Ectodermal cell (in vitro differentiated cells): ENCODE results near the gene OR4C5. TPM values are rescaled to one million over a fixed set of nuclear protein-coding genes. Genes with fewer than 3 reads are reported as not detected.
"Not testable (repeated sequence)": the region's sequence is repeated elsewhere in the genome, so short reads cannot be mapped to it uniquely, and the experiment has no call there.

Experiments used
- H3K27ac ChIP-seq: 2 replicates; pipeline ENCODE4 v1.7.0; 2013; ENCODE audit warnings: mild to moderate bottlenecking, low read depth, low read length; ENCODE audit not compliant: insufficient read depth, poor library complexity, severe bottlenecking
- H3K27me3 ChIP-seq: 2 replicates; pipeline ENCODE4 v1.7.0; 2013; ENCODE audit warnings: mild to moderate bottlenecking, low read length; ENCODE audit not compliant: insufficient read depth, control insufficient read depth, poor library complexity, severe bottlenecking
- H3K36me3 ChIP-seq: one replicate; pipeline ENCODE4 v1.7.0; 2013; ENCODE audit warnings: low read length; ENCODE audit not compliant: control insufficient read depth, insufficient read depth
- H3K4me1 ChIP-seq: one replicate; pipeline ENCODE4 v1.7.0; 2013; ENCODE audit warnings: low read length; ENCODE audit not compliant: control insufficient read depth, insufficient read depth
- H3K4me3 ChIP-seq: 2 replicates; pipeline ENCODE4 v1.7.0; 2013; ENCODE audit warnings: low read depth, low read length, control low read depth; ENCODE audit not compliant: insufficient read depth
- H3K9me3 ChIP-seq: 2 replicates; pipeline ENCODE4 v1.7.0; 2013; ENCODE audit warnings: mild to moderate bottlenecking, low read length, moderate library complexity; ENCODE audit not compliant: control insufficient read depth
- WGBS, 2 experiments: methylation state at CpG; one replicate each; pipeline ENCODE4 v1.1.7; 2013; ENCODE audit warnings: missing lambda C conversion rate in 2 of 2; 5-methylcytosine and 5-hydroxymethylcytosine counted together
- polyA plus RNA-seq, 4 experiments: library from polyadenylated mRNA; stranded (reverse); fragments of 50-300 nt; gene quantifications; one replicate each; pipeline ENCODE4 v1.2.3, GENCODE V29; 2013

Gene OR4C5
- polyA plus RNA-seq (2013, experiment 1 of 4), result not detected
- polyA plus RNA-seq (2013, experiment 2 of 4), result not detected
- polyA plus RNA-seq (2013, experiment 3 of 4), result not detected
- polyA plus RNA-seq (2013, experiment 4 of 4), result not detected

DNA sequence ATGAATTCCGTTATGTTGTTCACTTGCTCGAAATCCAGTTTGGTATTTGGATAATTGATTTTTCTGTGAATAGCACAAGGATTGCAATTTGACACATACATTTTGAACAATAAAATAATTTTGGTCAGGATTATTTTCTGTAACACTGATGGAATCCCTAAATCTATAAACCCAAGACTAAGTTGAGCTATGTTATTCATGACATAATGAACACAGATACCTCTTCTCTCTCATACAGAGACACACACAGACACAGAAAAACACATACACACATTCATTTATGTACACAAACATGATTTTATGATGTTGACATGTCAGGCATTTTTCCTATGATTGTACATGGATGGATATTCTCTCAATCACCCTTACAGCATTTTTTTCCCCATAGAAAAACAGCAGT lies at the start of gene OR4C5:
Gene OR4C5 (minus strand): TSS at position 101 of the 400 bp plus-strand sequence. CDS start 0 bp downstream, at position 101.
- Histone ChIP-seq H3K27me3 (no peaks in the 10 kb centered on the region), H3K36me3 (no peaks in the 10 kb centered on the region), H3K27ac (no peak within 1 kb of the TSS), H3K9me3 (peaks cover 18% of the 10 kb centered on the region), H3K4me3 (no peak within 1 kb of the TSS), H3K4me1 (no peaks in the 10 kb centered on the region)
- 76 to 85% methylated on average over 2 of the region's 2 CpGs for WGBS, 2 experiments

DNA sequence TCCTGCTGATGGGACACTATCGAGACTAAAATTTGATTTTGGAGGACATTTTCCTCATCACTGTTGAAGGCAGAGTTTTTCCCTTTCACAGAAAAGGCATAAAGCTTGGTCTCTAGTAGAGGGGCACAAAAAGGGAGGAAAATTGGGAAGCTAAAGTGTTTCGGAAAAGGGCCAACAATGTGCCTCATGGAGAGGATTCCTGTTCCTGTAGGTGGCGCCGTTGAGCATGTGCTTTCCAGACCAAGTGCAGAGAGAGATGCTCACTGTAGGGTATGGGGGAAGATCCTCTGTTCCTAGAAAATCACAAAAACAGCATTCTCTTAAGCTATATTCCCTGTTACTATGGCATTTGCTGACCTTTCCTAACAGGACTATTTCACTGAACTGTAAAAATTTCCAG lies 18.4 kb upstream of the OR4C5 start:
- Histone ChIP-seq H3K36me3 (no peaks in the 10 kb centered on the region), H3K4me1 (no peaks in the 10 kb centered on the region), H3K27me3 (no peaks in the 10 kb centered on the region), H3K4me3 (no peak overlapping the region), H3K9me3 (peaks cover 4% of the 10 kb centered on the region), H3K27ac (no peak overlapping the region)
- WGBS, 2 experiments, result 64 to 70% methylated on average over 4 of the region's 4 CpGs

DNA sequence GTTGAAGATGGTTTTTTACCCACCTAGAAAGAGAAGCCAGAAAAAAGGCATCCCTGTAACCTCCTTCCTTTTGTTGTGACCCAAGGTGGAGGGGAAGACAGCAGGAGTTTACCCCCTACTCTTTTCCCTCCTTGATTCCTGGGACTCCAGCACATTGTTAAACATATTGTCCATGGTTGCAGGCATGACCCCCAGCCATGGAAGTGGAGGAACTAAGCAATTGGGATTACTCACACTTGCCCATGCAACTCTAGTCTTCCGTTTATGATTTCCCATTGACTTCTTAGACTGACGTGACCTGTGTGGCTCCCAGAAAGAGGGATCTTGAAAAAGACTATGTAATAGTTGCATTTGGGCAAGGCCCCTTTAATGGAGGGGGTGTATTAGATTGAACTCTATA lies 17.9 kb upstream of the OR4C5 start:
- not testable (repeated sequence) for H3K27ac ChIP-seq, H3K4me3 ChIP-seq, H3K9me3 ChIP-seq, H3K27me3 ChIP-seq, H3K36me3 ChIP-seq, H3K4me1 ChIP-seq
- WGBS, 2 experiments, result 52 to 73% methylated on average over 2 of the region's 2 CpGs

DNA sequence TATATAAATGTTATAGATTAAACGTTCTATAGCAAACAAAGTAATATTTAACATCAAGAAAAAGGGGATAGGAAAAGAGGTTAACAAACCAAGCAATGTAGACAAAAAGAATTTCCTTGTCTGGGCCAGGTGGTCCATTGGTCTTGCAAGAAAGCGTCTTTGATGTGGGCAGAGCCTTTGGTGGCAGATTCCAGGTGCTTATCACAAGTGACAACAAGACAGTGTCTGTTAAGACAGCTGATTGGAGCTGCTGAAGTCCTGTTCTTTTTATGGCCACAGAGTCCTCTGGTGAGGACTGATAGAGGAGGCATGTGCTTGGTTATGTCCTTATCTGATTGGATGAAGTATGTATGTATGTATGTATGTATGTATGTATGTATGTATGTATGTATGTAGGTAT lies 5.0 kb downstream of the OR4C5 start:
- not testable (repeated sequence) for H3K27me3 ChIP-seq, H3K4me1 ChIP-seq, H3K36me3 ChIP-seq, H3K4me3 ChIP-seq, H3K27ac ChIP-seq
- peaks cover 14% of the 10 kb centered on the region for H3K9me3 ChIP-seq
- WGBS, 2 experiments, result 31 to 43% methylated on average over 1 of the region's 2 CpGs

DNA sequence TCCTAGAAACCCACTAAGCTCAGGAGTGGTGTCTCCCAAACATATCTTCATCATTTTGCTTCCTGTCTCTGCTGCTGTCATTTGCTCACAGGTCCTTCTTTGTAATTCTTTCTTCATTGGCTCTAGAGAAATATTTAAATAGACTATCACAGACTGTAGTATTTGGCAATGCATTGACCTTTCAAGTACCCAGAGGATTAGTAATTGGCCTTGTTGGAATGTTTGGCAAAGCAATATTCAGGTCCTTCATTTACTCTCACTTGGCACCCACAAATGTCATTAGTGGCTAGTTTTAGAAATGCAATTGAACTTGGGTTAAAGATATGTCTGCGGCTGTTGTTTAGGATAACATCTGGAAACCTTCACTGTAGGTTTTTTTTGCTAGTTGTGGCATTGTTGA lies 11.6 kb downstream of the OR4C5 start:
- Histone ChIP-seq H3K27me3 (no peaks in the 10 kb centered on the region), H3K36me3 (no peaks in the 10 kb centered on the region)
- WGBS, 2 experiments, result 77 to 89% methylated on average over 1 of the region's 1 CpG

GRCh38 chr11:48354013-48354412 lies 12.3 kb downstream of the OR4C5 start:
- no peak overlapping the region for H3K4me3 ChIP-seq
- 92 to 97% methylated on average over 4 of the region's 4 CpGs for WGBS, 2 experiments
- no peaks in the 10 kb centered on the region for H3K4me1 ChIP-seq
- H3K27ac ChIP-seq, result no peak overlapping the region
- H3K36me3 ChIP-seq, result no peaks in the 10 kb centered on the region
- no peaks in the 10 kb centered on the region for H3K27me3 ChIP-seq
- H3K9me3 ChIP-seq, result peaks cover 11% of the 10 kb centered on the region

More for the DNA sequence above, 11.6 kb downstream of the OR4C5 start:
- Histone ChIP-seq H3K4me3 (no peak overlapping the region), H3K27ac (no peak overlapping the region), H3K4me1 (no peaks in the 10 kb centered on the region), H3K9me3 (peaks cover 11% of the 10 kb centered on the region)

- H3K4me3 ChIP-seq, H3K9me3 ChIP-seq, H3K27me3 ChIP-seq, H3K27ac ChIP-seq, H3K4me1 ChIP-seq, H3K36me3 ChIP-seq: not testable (repeated sequence)
- 72 to 78% methylated on average over 5 of the region's 5 CpGs for WGBS, 2 experiments
Observed at GRCh38 chr11:48346286-48346685, 20.0 kb downstream of the OR4C5 start.

DNA sequence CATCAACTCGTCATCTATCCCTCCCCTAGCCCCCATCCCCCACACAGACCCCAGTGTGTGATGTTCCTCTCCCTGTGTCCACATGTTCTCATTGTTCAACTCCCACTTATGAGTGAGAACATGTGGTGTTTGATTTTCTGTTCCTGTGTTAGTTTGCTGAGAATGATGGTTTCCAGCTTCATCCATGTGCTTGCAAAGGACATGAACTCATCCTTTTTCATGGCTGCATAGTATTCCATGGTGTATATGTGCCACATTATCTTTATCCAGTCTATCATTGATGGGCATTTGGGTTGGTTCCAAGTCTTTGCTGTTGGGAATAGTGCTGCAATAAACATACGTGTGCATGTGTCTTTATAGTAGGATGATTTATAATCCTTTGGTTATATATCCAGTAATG lies 23.8 kb downstream of the OR4C5 start:
- not testable (repeated sequence) for H3K4me1 ChIP-seq, H3K27ac ChIP-seq, H3K4me3 ChIP-seq, H3K9me3 ChIP-seq, H3K27me3 ChIP-seq, H3K36me3 ChIP-seq
- 46 to 54% methylated on average over 2 of the region's 2 CpGs for WGBS, 2 experiments

- Histone ChIP-seq H3K9me3 (no peaks in the 10 kb centered on the region), H3K4me3 (no peak overlapping the region), H3K4me1 (no peaks in the 10 kb centered on the region), H3K36me3 (no peaks in the 10 kb centered on the region), H3K27me3 (no peaks in the 10 kb centered on the region), H3K27ac (no peak overlapping the region)
- 42 to 56% methylated on average over 2 of the region's 2 CpGs for WGBS, 2 experiments
Observed at GRCh38 chr11:48341466-48341865, 24.8 kb downstream of the OR4C5 start.

DNA sequence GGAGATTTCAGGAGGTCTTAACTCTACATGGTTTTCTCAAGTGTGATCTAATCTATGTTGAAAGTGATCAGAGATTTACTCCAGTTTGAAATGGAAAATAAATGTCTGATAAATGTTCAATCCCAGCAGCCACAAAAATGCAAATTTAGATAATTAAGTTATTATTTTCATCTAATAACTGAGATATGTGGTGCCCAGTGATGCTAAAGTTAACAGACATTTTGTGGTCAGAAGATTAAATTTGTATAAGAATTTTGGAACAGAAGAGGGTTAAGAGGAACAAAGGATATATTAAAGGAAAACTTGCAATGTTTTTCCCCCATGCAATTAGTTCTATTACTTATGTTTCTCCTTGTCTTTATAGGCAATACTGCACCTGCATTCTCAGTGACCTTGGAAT lies 41.6 kb downstream of the OR4C5 start, which contains the start of gene OR4C3:
Gene OR4C3 (plus strand): TSS at position 301 of the 400 bp plus-strand sequence. CDS start 102 bp downstream, outside the sequence.
- not testable (repeated sequence) for H3K36me3 ChIP-seq, H3K9me3 ChIP-seq, H3K4me1 ChIP-seq

DNA sequence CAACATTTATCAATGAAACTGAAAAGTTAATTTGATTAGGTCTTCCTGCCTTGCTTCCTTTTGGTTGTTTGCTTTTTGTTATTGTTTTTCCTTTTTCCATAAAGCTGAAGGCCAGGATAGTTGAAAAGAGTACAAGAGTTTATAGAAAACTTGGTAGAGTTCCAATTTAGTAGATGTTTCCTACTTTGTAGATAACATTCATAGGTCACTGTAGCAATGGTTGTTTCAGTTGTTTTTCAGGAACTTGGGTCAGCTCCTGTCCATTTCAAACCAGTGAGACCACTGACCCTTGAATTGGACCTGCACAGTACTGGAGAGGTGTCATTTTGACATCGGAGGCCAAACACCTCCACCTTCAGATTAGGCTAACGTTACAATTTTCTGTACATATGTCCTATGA lies 46.5 kb downstream of the OR4C5 start:
- not testable (repeated sequence) for H3K27me3 ChIP-seq, H3K27ac ChIP-seq, H3K4me3 ChIP-seq, H3K9me3 ChIP-seq, H3K36me3 ChIP-seq, H3K4me1 ChIP-seq
- 70 to 77% methylated on average over 2 of the region's 2 CpGs for WGBS, 2 experiments

More for the DNA sequence above, 41.6 kb downstream of the OR4C5 start, which contains the start of gene OR4C3:
- not testable (repeated sequence) for H3K27me3 ChIP-seq, H3K27ac ChIP-seq, H3K4me3 ChIP-seq
